K562 (cell line): ENCODE data around the gene FARSA. TPM values are rescaled to one million over a fixed set of nuclear protein-coding genes. Genes with fewer than 3 reads are reported as not detected.

Experiments
- ASH1L ChIP-seq: fragments of 450-650 bp; IDR thresholded peaks from 2 replicates; pipeline ENCODE4 v1.6.1; 2018; ENCODE audit warnings: borderline replicate concordance, mild to moderate bottlenecking, low read depth; ENCODE audit not compliant: partially characterized antibody
- CGGBP1 ChIP-seq: fragments of 250-450 bp; sonication (Bioruptor Pico); IDR thresholded peaks from 2 replicates; pipeline ENCODE4 v1.9.0; 2021; ENCODE audit warnings: mild to moderate bottlenecking
- E4F1 ChIP-seq: fragments of 250-450 bp; sonication (Bioruptor Pico); IDR thresholded peaks from 2 replicates; pipeline ENCODE4 v1.5.0; 2021; ENCODE audit warnings: mild to moderate bottlenecking, borderline replicate concordance
- ELF2 ChIP-seq: fragments of 250-450 bp; sonication (Bioruptor Pico); IDR thresholded peaks from 2 replicates; pipeline ENCODE4 v1.5.0; 2021; ENCODE audit warnings: mild to moderate bottlenecking
- FOXP1 ChIP-seq: sonication (generic); formaldehyde crosslinking; IDR thresholded peaks from 2 replicates; pipeline ENCODE4 v1.8.0; 2022; ENCODE audit warnings: mild to moderate bottlenecking, missing genetic modification reagents
- HEY1 ChIP-seq: fragments of 250-450 bp; sonication (Bioruptor Pico); IDR thresholded peaks from 2 replicates; pipeline ENCODE4 v1.5.0; 2020; ENCODE audit warnings: mild to moderate bottlenecking, moderate library complexity, borderline replicate concordance
- NCOR1 ChIP-seq: fragments of 450-650 bp; IDR thresholded peaks from 2 replicates; pipeline ENCODE4 v1.6.1; 2016; ENCODE audit warnings: mild to moderate bottlenecking, moderate library complexity
- NFE2L1 ChIP-seq: fragments of 450-650 bp; IDR thresholded peaks from 2 replicates; pipeline ENCODE4 v1.6.1; 2016; ENCODE audit warnings: missing genetic modification characterization, low read depth, mild to moderate bottlenecking, missing compliant biosample characterization, moderate library complexity, borderline replicate concordance
- NFRKB ChIP-seq: fragments of 450-650 bp; IDR thresholded peaks from 2 replicates; pipeline ENCODE4 v1.6.1; 2016; ENCODE audit warnings: low read depth
- PKNOX1 ChIP-seq: fragments of 450-650 bp; IDR thresholded peaks from 2 replicates; pipeline ENCODE4 v1.6.1; 2016
- POLR2AphosphoS2 ChIP-seq: IDR thresholded peaks from 2 replicates; pipeline ENCODE4 v1.6.1; 2012; ENCODE audit warnings: low read length, improper control_type of control experiment
- TAF15 ChIP-seq: fragments of 200-400 bp; formaldehyde crosslinking; IDR thresholded peaks from 2 replicates; pipeline ENCODE4 v1.6.1; 2017; ENCODE audit warnings: mild to moderate bottlenecking, low read depth, low read length, moderate library complexity
- THAP7 ChIP-seq: fragments of 250-450 bp; sonication (Bioruptor Pico); IDR thresholded peaks from 2 replicates; pipeline ENCODE4 v1.5.0; 2021
- TOE1 ChIP-seq, 2 experiments: fragments of 450-650 bp in 1 of 2; sonication (generic) in 1 of 2; formaldehyde crosslinking in 1 of 2; IDR thresholded peaks; 2 replicates each; pipeline versions ENCODE4 v1.7.1 to v1.8.0; 2016 to 2022; ENCODE audit warnings: borderline replicate concordance in 2 of 2, mild to moderate bottlenecking in 2 of 2, antibody characterized with exemption in 1 of 2, inconsistent platforms in 1 of 2, low read depth in 1 of 2, missing genetic modification reagents in 1 of 2, moderate library complexity in 1 of 2
- USF1 ChIP-seq: sonication (generic); formaldehyde crosslinking; IDR thresholded peaks from 2 replicates; pipeline ENCODE4 v1.9.0; 2022; ENCODE audit warnings: mild to moderate bottlenecking, missing genetic modification reagents
- ZNF12 ChIP-seq: sonication (generic); formaldehyde crosslinking; IDR thresholded peaks from 2 replicates; pipeline ENCODE4 v1.4.0; 2020; ENCODE audit warnings: mild to moderate bottlenecking, missing genetic modification reagents
- ZNF444 ChIP-seq: fragments of 250-450 bp; sonication (Bioruptor Pico); IDR thresholded peaks from 2 replicates; pipeline ENCODE4 v1.4.0; 2020; ENCODE audit warnings: mild to moderate bottlenecking, moderate library complexity
- ZNF507 ChIP-seq: conservative IDR thresholded peaks from 2 replicates; pipeline ENCODE4 v1.6.1; 2017; ENCODE audit warnings: missing genetic modification characterization, missing compliant biosample characterization
- ZNF639 ChIP-seq, 2 experiments: fragments of 200-800 bp in 1 of 2; sonication (Bioruptor generic) in 1 of 2; sonication (generic) in 1 of 2; formaldehyde crosslinking in 1 of 2; IDR thresholded peaks in 1 of 2; conservative IDR thresholded peaks in 1 of 2; 2 replicates each; pipeline versions ENCODE4 v1.5.0 to v1.6.1; 2016 to 2020; ENCODE audit warnings: missing compliant biosample characterization in 1 of 2, missing genetic modification characterization in 1 of 2, missing genetic modification reagents in 1 of 2
- polyA plus RNA-seq, 8 experiments: library from polyadenylated mRNA; depleted of rRNA in 4 of 8; stranded (reverse) in 5 of 8; unstranded in 3 of 8; fragments of >200 nt; fragmentation: Nextera tagmentation in 2 of 8; fragmentation: Illumina TruSeq in 1 of 8; extraction: Ambion mirVana in 2 of 8; extraction: Trizol in 1 of 8; gene quantifications; 2 replicates each; pipeline versions ENCODE4 v1.2.1 to v1.2.3, GENCODE V29; 2011 to 2014; ENCODE audit warnings: inconsistent platforms in 1 of 8, missing spikeins in 1 of 8
- total RNA-seq, 7 experiments: library from RNA; depleted of rRNA in 6 of 7; stranded (reverse); fragments of >200 nt in 6 of 7; fragmentation: Illumina TruSeq in 2 of 7; extraction: Trizol in 2 of 7; gene quantifications; 2 replicates each; pipeline versions ENCODE4 v1.2.1 to v1.2.3, GENCODE V29; 2011 to 2021; ENCODE audit warnings: low replicate concordance in 1 of 7

The FARSA gene
- total and polyA plus RNA-seq, 9 of the 15 experiments (the other 6 are each of a cell fraction or from before 2014, with no cell fraction given): 25.2 to 237 (median 89.6) TPM

GRCh38 chr19:12886969-12887747 lies 46.4 kb downstream of the FARSA start, which contains the start of gene KLF1 (continued):
- TF ChIP-seq E4F1 (CRISPR knock-in tag): no peak
- no peak for TF ChIP-seq THAP7 (CRISPR knock-in tag)
- TF ChIP-seq NFE2L1 (tag): no peak
- TF ChIP-seq POLR2AphosphoS2: peak; percentile 58; the same call in 1 of the 2 replicates
- TF ChIP-seq PKNOX1: peak; percentile 64
- TF ChIP-seq USF1 (CRISPR knock-in tag): peak; percentile 42; the same call in 1 of the 2 replicates
- TF ChIP-seq HEY1 (CRISPR knock-in tag): no peak
- peak; percentile 73; the same call in 1 of the 2 replicates for TF ChIP-seq FOXP1 (CRISPR knock-in tag)
- no peak for TF ChIP-seq CGGBP1
- TF ChIP-seq TAF15: no peak
- peak in 1 of 2 experiments; percentile 69; a peak in 2 of 4 replicates for TF ChIP-seq ZNF639 (CRISPR knock-in tag; conservative IDR thresholded peaks at IDR 0.05 in 1 of 2, IDR thresholded peaks at IDR 0.05 in 1 of 2)
- 0 out of 2 replicates have a peak, but pooled peaks have one; percentile 63 for TF ChIP-seq ZNF444 (CRISPR knock-in tag)
- peak; percentile 63; the same call in 1 of the 2 replicates for TF ChIP-seq TOE1 (IDR thresholded peaks at IDR 0.05; ENCODE audit: borderline replicate concordance)
- TF ChIP-seq TOE1 (CRISPR knock-in tag; IDR thresholded peaks at IDR 0.05; ENCODE audit: borderline replicate concordance, low read depth): no peak
- peak; percentile 22 for TF ChIP-seq ASH1L
- peak; percentile 93 for TF ChIP-seq NCOR1
- TF ChIP-seq ZNF507: no peak
- TF ChIP-seq ELF2 (CRISPR knock-in tag): no peak
- 0 out of 2 replicates have a peak, but pooled peaks have one; percentile 78 for TF ChIP-seq NFRKB
- 0 out of 2 replicates have a peak, but pooled peaks have one; percentile 48 for TF ChIP-seq ZNF12 (CRISPR knock-in tag)
